IPS DF 6.9 (cell line): ENCODE data around the gene ADAM17.
"Not testable (repeated sequence)": the region's sequence is repeated elsewhere in the genome, so short reads cannot be mapped to it uniquely, and the experiment has no call there.

ENCODE experiments used
- DNase-seq: peaks from one replicate; pipeline ENCODE4 v3.0.0-alpha.2; 2013; ENCODE audit warnings: low read depth, low spot score
- H3K27ac ChIP-seq: one replicate; pipeline ENCODE4 v1.5.1; 2013; ENCODE audit warnings: low read length, control low read depth
- H3K27me3 ChIP-seq: 2 replicates; pipeline ENCODE4 v1.6.1; 2013; ENCODE audit warnings: mild to moderate bottlenecking, low read length; ENCODE audit not compliant: control insufficient read depth, insufficient read depth
- H3K36me3 ChIP-seq: 2 replicates; pipeline ENCODE4 v1.6.1; 2013; ENCODE audit warnings: low read length; ENCODE audit not compliant: control insufficient read depth, insufficient read depth
- H3K4me1 ChIP-seq: 2 replicates; pipeline ENCODE4 v1.6.1; 2013; ENCODE audit warnings: low read length; ENCODE audit not compliant: control insufficient read depth, insufficient read depth
- H3K4me3 ChIP-seq: 2 replicates; pipeline ENCODE4 v1.5.1; 2013; ENCODE audit warnings: mild to moderate bottlenecking, low read length
- H3K9me3 ChIP-seq: 2 replicates; pipeline ENCODE4 v1.6.1; 2013; ENCODE audit warnings: low read length, inconsistent platforms; ENCODE audit not compliant: control insufficient read depth, insufficient read depth
- WGBS: extraction: QIAGEN DNeasy Blood & Tissue Kit; methylation state at CpG from one replicate; pipeline ENCODE4 v1.1.7; 2013; ENCODE audit warnings: mixed read lengths, missing lambda C conversion rate; ENCODE audit not compliant: insufficient read length, insufficient coverage; 5-methylcytosine and 5-hydroxymethylcytosine counted together

Gene ADAM17

DNA sequence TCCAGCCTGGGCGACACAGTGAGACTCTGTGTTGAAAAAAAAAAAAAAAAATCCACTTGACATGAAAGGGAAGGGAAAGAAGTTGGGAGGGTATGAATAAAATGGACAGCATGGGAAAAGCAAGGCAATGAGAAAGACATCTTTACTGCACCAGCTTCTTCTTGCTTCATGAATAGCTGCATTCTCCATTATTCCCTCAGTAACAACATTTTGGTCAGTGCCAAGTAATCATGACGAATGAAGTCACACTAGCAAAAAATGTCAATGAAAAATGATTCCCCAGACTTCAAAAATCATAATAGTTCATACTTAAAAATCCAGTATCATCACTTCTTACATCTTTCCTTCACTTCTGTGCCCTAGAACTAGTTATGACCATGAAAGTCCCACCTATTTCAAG is 30.4 kb downstream of the ADAM17 start:
- WGBS, result no CpG with 5 or more reads among the region's 2 CpGs
- H3K27ac ChIP-seq, result no peak overlapping the region
- H3K27me3 ChIP-seq, result no peaks in the 10 kb centered on the region
- H3K4me1 ChIP-seq, result no peaks in the 10 kb centered on the region
- no peaks in the 10 kb centered on the region for H3K9me3 ChIP-seq
- H3K36me3 ChIP-seq, result no peaks in the 10 kb centered on the region; the same call in 1 of the 2 replicates
- no peak for DNase-seq
- no peak overlapping the region for H3K4me3 ChIP-seq

DNA sequence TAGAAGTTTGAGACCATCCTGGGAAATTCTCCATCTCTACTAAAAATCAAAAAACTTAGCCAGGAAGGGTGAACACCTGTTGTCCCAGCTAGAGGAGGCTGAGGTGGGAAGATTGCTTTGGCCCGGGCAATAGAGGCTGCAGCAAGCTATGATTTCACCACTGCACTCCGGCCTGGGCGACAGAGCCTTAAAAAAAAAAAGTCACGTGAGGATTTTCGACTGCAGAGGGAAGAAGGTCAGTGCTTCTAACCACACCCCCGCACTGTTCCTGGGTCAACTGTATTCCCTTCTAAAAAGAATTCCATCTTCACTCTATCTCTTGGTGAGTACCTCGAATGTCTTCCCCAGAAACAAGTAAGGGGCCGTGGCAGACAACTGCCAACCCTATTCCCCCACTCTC is 31.3 kb downstream of the ADAM17 start:
- no peak overlapping the region for H3K4me3 ChIP-seq
- no peaks in the 10 kb centered on the region for H3K27me3 ChIP-seq
- no peaks in the 10 kb centered on the region; the same call in 1 of the 2 replicates for H3K36me3 ChIP-seq
- no peaks in the 10 kb centered on the region for H3K9me3 ChIP-seq
- no CpG with 5 or more reads among the region's 8 CpGs for WGBS
- no peak for DNase-seq
- H3K27ac ChIP-seq, result no peak overlapping the region
- H3K4me1 ChIP-seq, result no peaks in the 10 kb centered on the region

DNA sequence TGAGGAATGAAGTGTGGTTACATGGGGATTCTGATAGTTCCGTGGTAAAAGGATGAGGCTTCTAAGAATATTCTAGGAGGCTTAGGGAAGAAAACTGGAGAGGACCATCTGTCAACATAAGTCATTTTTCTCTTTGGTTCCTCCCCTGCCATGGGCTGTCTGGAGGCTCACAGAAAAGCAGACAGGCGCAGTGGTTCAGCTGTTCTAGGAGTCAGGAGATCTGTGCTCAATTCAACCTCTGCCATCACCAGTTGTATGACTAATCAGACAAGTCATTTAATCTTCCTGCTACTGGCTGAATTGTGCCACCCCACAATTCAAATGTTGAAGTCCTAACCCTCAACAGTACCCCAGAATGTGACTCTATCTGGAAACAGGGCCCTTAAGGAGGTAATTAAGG is 36.4 kb downstream of the ADAM17 start:
- no CpG with 5 or more reads among the region's 2 CpGs for WGBS
- Histone ChIP-seq H3K27ac (no peak overlapping the region), H3K9me3 (no peaks in the 10 kb centered on the region), H3K4me3 (no peak overlapping the region), H3K4me1 (no peaks in the 10 kb centered on the region), H3K27me3 (no peaks in the 10 kb centered on the region), H3K36me3 (no peaks in the 10 kb centered on the region; the same call in 1 of the 2 replicates)
- no peak for DNase-seq

DNA sequence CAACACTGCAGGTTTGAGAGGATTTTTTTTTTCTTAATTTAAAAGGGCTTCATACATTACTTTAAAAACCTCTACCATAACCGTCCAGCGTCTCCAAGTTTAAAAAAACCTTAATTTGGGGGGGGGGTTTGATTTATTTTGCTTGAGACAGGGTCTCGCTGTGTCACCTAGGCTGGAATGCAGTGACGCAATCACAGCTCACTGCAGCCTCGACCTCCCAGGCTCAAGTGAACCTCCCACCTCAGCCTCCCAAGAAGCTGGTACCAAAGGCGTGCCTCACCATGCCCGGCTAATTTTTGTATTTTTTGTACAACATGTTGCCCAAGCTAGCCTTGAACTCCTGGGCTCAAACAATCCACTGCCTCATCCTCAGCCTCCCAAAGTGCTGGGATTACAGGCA is 36.9 kb downstream of the ADAM17 start:
- no CpG with 5 or more reads among the region's 7 CpGs for WGBS
- H3K4me1 ChIP-seq, result no peaks in the 10 kb centered on the region
- H3K4me3 ChIP-seq, result no peak overlapping the region
- no peaks in the 10 kb centered on the region for H3K27me3 ChIP-seq
- H3K27ac ChIP-seq, result no peak overlapping the region
- no peaks in the 10 kb centered on the region; the same call in 1 of the 2 replicates for H3K36me3 ChIP-seq
- no peaks in the 10 kb centered on the region for H3K9me3 ChIP-seq
- DNase-seq, result no peak

DNA sequence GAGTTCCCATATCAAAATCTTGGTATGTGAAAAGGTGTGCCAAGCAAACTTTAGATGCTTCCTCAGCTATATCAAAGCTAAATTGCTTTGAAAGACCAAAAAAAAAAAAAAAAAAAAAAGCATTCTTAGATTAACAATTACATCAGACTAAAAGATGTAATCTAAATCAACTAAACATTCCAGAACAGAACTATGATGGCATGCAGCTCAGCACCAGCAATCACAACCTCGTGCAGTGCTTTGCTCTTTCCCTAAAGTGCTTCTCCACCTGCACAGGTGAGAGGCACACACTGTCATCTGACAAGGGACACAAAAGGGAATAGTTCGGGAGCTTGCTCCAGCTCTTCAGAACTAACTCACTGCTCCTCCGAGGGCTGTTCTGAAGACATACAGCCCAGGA is 37.5 kb downstream of the ADAM17 start:
- no CpG with 5 or more reads among the region's 3 CpGs for WGBS
- no peaks in the 10 kb centered on the region for H3K4me1 ChIP-seq
- no peaks in the 10 kb centered on the region for H3K9me3 ChIP-seq
- no peak for DNase-seq
- no peaks in the 10 kb centered on the region; the same call in 1 of the 2 replicates for H3K36me3 ChIP-seq
- no peak overlapping the region for H3K27ac ChIP-seq
- H3K4me3 ChIP-seq, result no peak overlapping the region
- no peaks in the 10 kb centered on the region for H3K27me3 ChIP-seq

DNA sequence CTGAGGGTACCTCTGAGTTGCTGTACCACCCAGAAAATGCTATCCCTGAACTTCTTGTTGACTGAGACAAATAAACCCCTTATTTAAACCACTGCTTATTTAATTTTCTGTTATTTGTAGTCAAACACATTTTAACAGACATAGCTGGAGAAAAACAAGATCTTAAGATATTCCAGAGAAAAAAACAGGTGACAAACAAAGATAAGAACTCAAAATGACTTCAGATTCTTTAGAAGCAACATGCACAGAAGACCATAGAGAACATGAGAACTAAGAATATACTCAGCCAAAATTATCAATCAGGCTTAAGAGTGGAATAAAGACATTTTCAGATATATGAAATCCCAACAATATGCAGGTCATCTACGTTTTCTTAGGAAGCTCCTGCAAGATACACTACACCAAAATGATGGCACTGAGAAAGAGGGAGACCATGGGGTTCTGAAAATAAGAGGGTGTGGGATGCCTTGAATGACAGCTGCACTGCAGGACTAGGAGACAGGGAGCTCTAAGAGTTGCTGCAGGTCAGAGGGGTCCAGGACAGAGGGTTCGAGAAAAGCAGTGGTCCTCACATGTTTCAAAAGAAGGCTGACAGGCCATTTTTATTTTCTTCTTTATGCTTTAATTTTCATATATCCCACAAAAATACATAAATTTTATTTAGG is 38.4 kb downstream of the ADAM17 start:
- no peaks in the 10 kb centered on the region for H3K4me1 ChIP-seq
- no peak for DNase-seq
- H3K36me3 ChIP-seq, result no peaks in the 10 kb centered on the region; the same call in 1 of the 2 replicates
- no peak overlapping the region for H3K27ac ChIP-seq
- no peaks in the 10 kb centered on the region for H3K27me3 ChIP-seq
- H3K9me3 ChIP-seq, result no peaks in the 10 kb centered on the region
- H3K4me3 ChIP-seq, result no peak overlapping the region
- no CpG with 5 or more reads among the region's 2 CpGs for WGBS

DNA sequence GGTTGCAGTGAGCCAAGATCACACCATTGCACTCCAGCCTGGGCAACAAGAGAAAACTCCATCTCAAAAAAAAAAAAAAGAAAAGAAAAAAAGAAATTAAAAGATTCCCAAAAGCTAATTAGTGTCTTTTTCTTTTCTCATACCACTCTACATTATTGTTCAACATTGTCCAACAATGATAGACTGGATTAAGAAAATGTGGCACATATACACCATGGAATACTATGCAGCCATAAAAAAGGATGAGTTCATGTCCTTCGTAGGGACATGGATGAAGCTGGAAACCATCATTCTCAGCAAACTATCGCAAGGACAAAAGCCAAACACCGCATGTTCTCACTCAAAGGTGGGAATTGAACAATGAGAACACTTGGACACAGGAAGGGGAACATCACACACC is 41.7 kb downstream of the ADAM17 start:
- H3K36me3 ChIP-seq, H3K4me1 ChIP-seq, H3K27ac ChIP-seq, H3K9me3 ChIP-seq, H3K27me3 ChIP-seq, DNase-seq, H3K4me3 ChIP-seq: not testable (repeated sequence)
- no CpG with 5 or more reads among the region's 3 CpGs for WGBS

DNA sequence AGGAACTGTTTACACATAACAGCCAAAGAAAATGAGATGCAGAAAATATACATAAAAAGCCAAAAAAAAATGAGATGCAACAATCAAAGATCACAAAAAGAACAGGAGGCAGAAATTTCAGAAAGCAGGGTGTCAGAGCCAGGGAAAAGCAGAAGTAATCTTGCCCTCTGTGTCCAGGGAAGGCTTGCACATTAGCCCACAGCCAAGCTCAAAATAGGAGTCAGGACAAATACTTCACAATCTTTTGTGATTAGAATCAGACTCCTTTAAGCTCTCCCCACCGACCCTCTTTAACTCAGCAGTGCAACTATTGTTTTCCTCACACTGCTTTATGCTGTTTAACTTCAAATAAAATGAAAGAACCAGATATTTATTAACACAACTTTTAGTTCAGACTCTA is 46.7 kb downstream of the ADAM17 start:
- Histone ChIP-seq H3K27ac (no peak overlapping the region), H3K9me3 (no peaks in the 10 kb centered on the region), H3K27me3 (no peaks in the 10 kb centered on the region), H3K4me1 (no peaks in the 10 kb centered on the region), H3K36me3 (no peaks in the 10 kb centered on the region; the same call in 1 of the 2 replicates), H3K4me3 (no peak overlapping the region)
- WGBS, result no CpG with 5 or more reads among the region's 1 CpG
- no peak for DNase-seq

DNA sequence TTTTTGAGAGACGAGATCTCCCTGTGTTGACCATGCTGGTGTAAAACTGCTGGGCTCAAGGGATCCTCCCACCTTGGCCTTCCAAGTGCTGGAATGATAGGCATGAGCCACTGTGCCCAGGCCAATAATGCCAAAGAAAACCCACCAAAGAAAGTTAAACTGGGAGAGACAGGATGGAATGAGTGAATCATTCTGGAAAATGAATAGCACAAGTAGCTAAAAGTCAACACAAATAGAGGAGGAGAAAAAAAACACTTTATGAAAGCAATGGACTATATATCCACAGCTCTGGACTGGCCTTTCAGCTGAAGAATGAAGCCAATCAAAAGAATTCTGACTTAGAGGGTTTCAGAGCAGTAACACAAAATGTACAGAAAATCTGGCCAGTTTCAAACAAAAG is 57.4 kb downstream of the ADAM17 start:
- H3K27me3 ChIP-seq, result no peaks in the 10 kb centered on the region
- DNase-seq, result no peak
- H3K4me1 ChIP-seq, result peaks cover 1% of the 10 kb centered on the region; the same call in 1 of the 2 replicates
- peaks cover 7% of the 10 kb centered on the region; the same call in 1 of the 2 replicates for H3K36me3 ChIP-seq
- H3K27ac ChIP-seq, result no peak overlapping the region
- WGBS, result no CpG with 5 or more reads among the region's 1 CpG
- no peak overlapping the region for H3K4me3 ChIP-seq
- no peaks in the 10 kb centered on the region for H3K9me3 ChIP-seq

DNA sequence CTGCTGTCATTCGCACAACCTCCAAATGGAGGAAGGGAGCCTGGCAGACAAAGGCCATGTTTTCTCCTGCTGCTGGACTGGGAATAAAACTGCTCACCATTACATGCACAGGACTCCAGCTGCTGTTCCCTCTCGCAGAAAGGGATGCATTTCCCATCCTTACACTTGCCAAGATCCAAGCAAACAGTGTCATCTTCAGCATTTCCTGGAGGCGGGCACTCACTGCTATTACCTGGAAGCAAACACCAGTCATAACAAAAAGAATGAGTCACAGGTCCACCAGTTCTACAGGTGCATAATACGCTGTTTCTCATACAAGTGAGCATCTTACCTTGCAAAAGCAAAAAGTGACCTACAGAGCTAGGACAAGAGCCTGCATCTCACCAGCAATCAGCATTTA is 58.6 kb downstream of the ADAM17 start:
- Histone ChIP-seq H3K36me3 (peaks cover 7% of the 10 kb centered on the region; the same call in 1 of the 2 replicates), H3K27me3 (no peaks in the 10 kb centered on the region), H3K4me3 (no peak overlapping the region), H3K4me1 (peaks cover 1% of the 10 kb centered on the region; the same call in 1 of the 2 replicates), H3K9me3 (no peaks in the 10 kb centered on the region), H3K27ac (no peak overlapping the region)
- no CpG with 5 or more reads among the region's 4 CpGs for WGBS
- no peak for DNase-seq

DNA sequence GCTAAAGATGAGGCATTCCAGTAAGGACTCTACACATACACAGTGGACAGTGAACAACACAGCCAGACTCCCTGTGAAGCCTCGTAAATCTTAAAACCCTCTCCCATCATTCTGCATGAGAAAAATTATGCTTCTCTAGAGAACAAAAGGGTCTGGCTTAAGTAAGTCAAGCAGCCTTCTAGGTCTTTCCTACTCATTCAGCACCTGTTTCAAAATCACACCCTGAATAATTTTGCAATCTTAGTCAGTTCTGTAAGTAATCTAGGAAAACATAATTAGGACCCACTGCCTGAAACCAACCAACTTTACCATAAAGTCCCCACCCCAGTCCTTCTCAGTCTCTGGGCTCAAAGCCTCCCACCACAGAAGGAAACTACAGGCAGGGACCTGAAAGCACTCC is 61.5 kb downstream of the ADAM17 start:
- no peak overlapping the region for H3K4me3 ChIP-seq
- H3K27ac ChIP-seq, result no peak overlapping the region
- H3K36me3 ChIP-seq, result peaks cover 17% of the 10 kb centered on the region
- H3K4me1 ChIP-seq, result peaks cover 1% of the 10 kb centered on the region; the same call in 1 of the 2 replicates
- no peaks in the 10 kb centered on the region for H3K27me3 ChIP-seq
- H3K9me3 ChIP-seq, result no peaks in the 10 kb centered on the region
- WGBS, result no CpG with 5 or more reads among the region's 1 CpG
- no peak for DNase-seq
